Heart left ventricle (tissue), 16 donors: ENCODE measurements around the gene ZCCHC9. TPM values are rescaled to one million over a fixed set of nuclear protein-coding genes. Genes with fewer than 3 reads are reported as not detected.

ENCODE experiments used
- ATAC-seq, 4 donors: fragments of 200-7000 bp; cut with Tn5 transposase; one replicate each; pipeline ENCODE4 v1.9.1; 2020 to 2022; ENCODE audit warnings: moderate library complexity in 4 of 4, mild to moderate bottlenecking in 3 of 4, moderate number of reproducible peaks in 1 of 4
- DNase-seq, 5 donors: peaks; one replicate each; pipeline ENCODE4 v3.0.0-alpha.2; 2020
- H3K27ac ChIP-seq, 12 donors: fragments of 200-600 bp; sonication (generic) in 4 of 12; one replicate each; pipeline versions ENCODE4 v1.5.0 to v1.8.0; 2016 to 2022; ENCODE audit warnings: mild to moderate bottlenecking in 2 of 12
- H3K27me3 ChIP-seq, 9 donors: fragments of 200-600 bp; sonication (generic) in 2 of 9; one replicate each; pipeline versions ENCODE4 v1.5.1 to v1.8.0; 2016 to 2022; ENCODE audit warnings: mild to moderate bottlenecking in 3 of 9
- H3K36me3 ChIP-seq, 9 donors: fragments of 200-600 bp; sonication (generic) in 2 of 9; one replicate each; pipeline versions ENCODE4 v1.5.0 to v1.8.0; 2018 to 2022; ENCODE audit warnings: mild to moderate bottlenecking in 2 of 9
- H3K4me1 ChIP-seq, 12 donors: fragments of 200-600 bp; sonication (generic) in 4 of 12; one replicate each; pipeline versions ENCODE4 v1.5.0 to v1.8.0; 2016 to 2022; ENCODE audit warnings: mild to moderate bottlenecking in 3 of 12
- H3K4me3 ChIP-seq, 12 donors: fragments of 200-600 bp; sonication (generic) in 4 of 12; one replicate each; pipeline versions ENCODE4 v1.5.0 to v1.8.0; 2017 to 2022; ENCODE audit warnings: mild to moderate bottlenecking in 9 of 12, moderate library complexity in 4 of 12
- H3K9me3 ChIP-seq, 12 donors: fragments of 200-600 bp; sonication (generic) in 4 of 12; one replicate each; pipeline versions ENCODE4 v1.5.0 to v1.8.0; 2016 to 2022; ENCODE audit warnings: mild to moderate bottlenecking in 1 of 12
- CTCF ChIP-seq, 12 donors: fragments of 200-600 bp; sonication (generic) in 4 of 12; IDR thresholded peaks; one replicate each; pipeline versions ENCODE4 v1.5.0 to v1.8.0; 2018 to 2022; ENCODE audit warnings: antibody characterized with exemption in 12 of 12, mild to moderate bottlenecking in 5 of 12
- POLR2A ChIP-seq, 2 donors: fragments of 450-650 bp; IDR thresholded peaks; one replicate each; pipeline ENCODE4 v1.6.1; 2017; ENCODE audit warnings: antibody characterized with exemption in 2 of 2, mild to moderate bottlenecking in 2 of 2, moderate library complexity in 2 of 2
- WGBS, 4 donors: extraction: QIAGEN DNeasy Blood & Tissue Kit in 2 of 4; methylation state at CpG; one replicate each; pipeline versions ENCODE4 v1.1.5 to v1.1.7; 2013 to 2018; 5-methylcytosine and 5-hydroxymethylcytosine counted together
- intact Hi-C, 10 donors: fragments of 100-400 bp; cut with DNase I; formaldehyde crosslinking; loops; one replicate each; pipeline versions ENCODE4 v1.11.1 to v1.14.2; 2022
- polyA plus RNA-seq, 2 donors: library from polyadenylated mRNA; stranded (reverse); fragments of 200-250 nt; gene quantifications; one replicate each; pipeline ENCODE4 v1.2.3, GENCODE V29; 2013
- total RNA-seq, 9 donors: library from RNA; depleted of rRNA in 2 of 9; stranded (reverse); fragments of >200 nt in 2 of 9; fragmentation: NEBNext Ultra II Directional in 3 of 9; extraction: Animal tissue kit (Norgen Biotek cat#: 25700) in 3 of 9; gene quantifications; one replicate each; pipeline versions ENCODE4 v1.1.0 to v1.2.4, GENCODE V29; 2016 to 2023
- donor health status: ischemic (EF 13 %, LVEDD 7.1; RV severe dilation, severe dysfunction).
- donor health status: healthy with polysubstance abuse.
- donor health status: DM: no; HTN: yes; CAD: no.
- donor health status: DM: no; HTN: no; CAD: no.
- donor health status: ischemic (EF 25% LVEDD 6.9; RV normal size, moderate dysfunction).
- donor health status: ischemic (EF 25% LVEDD 5.7; RV mildly dilated, moderate dysfunction).
- donor health status: healthy.
- donor health status: DM: yes; HTN: yes; CAD: no.
- donor health status: ischemic (EF 35%, LVEDD 5.7; RV mildly dilated, moderate dysfunction).
- donor health status: nonischemic (EF 11% LVEDD 7.7; RV severe dilation, severe dysfunction).
- donor health status: DM: yes; HTN: yes; CAD: no.
- donor health status: PGD.
- donor health status: ischemic (EF 29% LVEDD 5.4; RV normal size, mild dysfunction).
- donor health status: nonischemic (EF 23%, LVEDD 6.1; RV moderate dilation, normal function).

ZCCHC9 gene
- total and polyA plus RNA-seq, 11 donors: 6.5 to 16.2 (median 11.2) TPM

- no peak for DNase-seq
- intact Hi-C loops: no loop called here
- H3K4me3 ChIP-seq: no peak overlapping the region
Measured at GRCh38 chr5:81345411-81346003, 44.1 kb downstream of the ZCCHC9 start.

GRCh38 chr5:81349161-81349560, 47.8 kb downstream of the ZCCHC9 start:
- no peak for DNase-seq
- Histone ChIP-seq H3K4me3 (no peak overlapping the region), H3K27ac (no peak overlapping the region), H3K27me3 (no peaks in the 10 kb centered on the region), H3K36me3 (no peaks in the 10 kb centered on the region), H3K4me1 (no peaks in the 10 kb centered on the region), H3K9me3 (no peaks in the 10 kb centered on the region)
- WGBS, 4 donors: 66 to 76% (median 68%) methylated on average over 4 of the region's 4 CpGs
- intact Hi-C loops: no loop called here
- TF ChIP-seq CTCF (IDR thresholded peaks at IDR 0.05) (no peak), POLR2A (IDR thresholded peaks at IDR 0.05) (no peak)
- no peak for ATAC-seq

More at GRCh38 chr5:81345411-81346003, 44.1 kb downstream of the ZCCHC9 start:
- Histone ChIP-seq H3K36me3 (no peaks in the 10 kb centered on the region), H3K4me1 (no peaks in the 10 kb centered on the region), H3K9me3 (no peaks in the 10 kb centered on the region), H3K27me3 (no peaks in the 10 kb centered on the region), H3K27ac (no peak overlapping the region)
- WGBS, 4 donors: 87 to 92% (median 88%) methylated on average over 5 of the region's 5 CpGs
- no peak for TF ChIP-seq CTCF (IDR thresholded peaks at IDR 0.05)
- no peak for TF ChIP-seq POLR2A (IDR thresholded peaks at IDR 0.05)
- ATAC-seq: no peak

DNA sequence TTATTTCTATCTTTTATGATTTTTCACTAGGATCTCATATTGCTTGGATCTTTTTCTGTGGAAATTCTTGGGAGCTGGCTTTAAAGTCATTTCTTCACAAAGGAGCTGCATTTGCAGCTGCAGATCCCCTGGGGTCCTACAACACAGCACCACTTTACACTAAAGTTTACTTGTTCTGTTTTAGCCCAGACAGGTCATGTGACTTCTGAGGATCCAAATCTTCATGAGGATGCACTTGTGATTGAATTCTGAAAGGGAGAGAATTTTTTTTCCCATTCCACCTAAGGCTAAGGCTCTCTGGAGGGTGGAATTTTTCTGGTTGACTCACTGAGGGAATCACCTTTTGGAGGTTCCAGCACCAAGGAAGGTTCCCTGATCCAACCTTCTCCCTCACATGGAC, 49.1 kb downstream of the ZCCHC9 start:
- ATAC-seq: no peak
- intact Hi-C loops: no loop called here
- H3K4me1 ChIP-seq: no peaks in the 10 kb centered on the region
- no peaks in the 10 kb centered on the region for H3K9me3 ChIP-seq
- no peak for TF ChIP-seq POLR2A (IDR thresholded peaks at IDR 0.05)
- no peak for TF ChIP-seq CTCF (IDR thresholded peaks at IDR 0.05)
- H3K27me3 ChIP-seq: no peaks in the 10 kb centered on the region
- no peak overlapping the region for H3K4me3 ChIP-seq
- no peaks in the 10 kb centered on the region for H3K36me3 ChIP-seq
- no peak for DNase-seq
- no peak overlapping the region for H3K27ac ChIP-seq

DNA sequence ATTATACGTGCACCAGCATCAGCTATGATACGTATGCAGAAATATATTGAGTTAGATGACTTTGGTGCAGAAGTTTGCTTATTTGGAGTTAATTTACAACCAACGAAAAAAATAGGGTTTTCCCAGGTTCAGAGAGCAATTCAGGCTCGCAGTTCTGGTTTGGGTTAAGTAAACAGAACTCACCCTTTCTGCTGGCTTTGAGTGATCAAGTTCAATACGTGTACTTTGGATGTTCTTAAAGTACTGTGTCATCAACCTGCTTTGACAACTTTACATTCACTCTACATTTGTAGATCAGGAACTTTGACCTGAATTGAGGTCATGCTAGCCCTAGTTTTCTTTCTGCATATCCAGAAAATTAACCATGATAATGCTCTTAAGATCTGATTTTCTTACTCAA, 51.8 kb downstream of the ZCCHC9 start:
- no peak for ATAC-seq
- Histone ChIP-seq H3K9me3 (no peaks in the 10 kb centered on the region), H3K27me3 (no peaks in the 10 kb centered on the region), H3K27ac (no peak overlapping the region), H3K4me1 (no peaks in the 10 kb centered on the region), H3K4me3 (no peak overlapping the region), H3K36me3 (no peaks in the 10 kb centered on the region)
- no peak for DNase-seq
- 68 to 82% (median 75%) methylated on average over 5 of the region's 5 CpGs for WGBS, 4 donors
- no peak for TF ChIP-seq POLR2A (IDR thresholded peaks at IDR 0.05)
- no peak for TF ChIP-seq CTCF (IDR thresholded peaks at IDR 0.05)
- intact Hi-C loops: no loop called here
